ENCODE measurements around the gene PMM1.

PMM1 gene

DNA sequence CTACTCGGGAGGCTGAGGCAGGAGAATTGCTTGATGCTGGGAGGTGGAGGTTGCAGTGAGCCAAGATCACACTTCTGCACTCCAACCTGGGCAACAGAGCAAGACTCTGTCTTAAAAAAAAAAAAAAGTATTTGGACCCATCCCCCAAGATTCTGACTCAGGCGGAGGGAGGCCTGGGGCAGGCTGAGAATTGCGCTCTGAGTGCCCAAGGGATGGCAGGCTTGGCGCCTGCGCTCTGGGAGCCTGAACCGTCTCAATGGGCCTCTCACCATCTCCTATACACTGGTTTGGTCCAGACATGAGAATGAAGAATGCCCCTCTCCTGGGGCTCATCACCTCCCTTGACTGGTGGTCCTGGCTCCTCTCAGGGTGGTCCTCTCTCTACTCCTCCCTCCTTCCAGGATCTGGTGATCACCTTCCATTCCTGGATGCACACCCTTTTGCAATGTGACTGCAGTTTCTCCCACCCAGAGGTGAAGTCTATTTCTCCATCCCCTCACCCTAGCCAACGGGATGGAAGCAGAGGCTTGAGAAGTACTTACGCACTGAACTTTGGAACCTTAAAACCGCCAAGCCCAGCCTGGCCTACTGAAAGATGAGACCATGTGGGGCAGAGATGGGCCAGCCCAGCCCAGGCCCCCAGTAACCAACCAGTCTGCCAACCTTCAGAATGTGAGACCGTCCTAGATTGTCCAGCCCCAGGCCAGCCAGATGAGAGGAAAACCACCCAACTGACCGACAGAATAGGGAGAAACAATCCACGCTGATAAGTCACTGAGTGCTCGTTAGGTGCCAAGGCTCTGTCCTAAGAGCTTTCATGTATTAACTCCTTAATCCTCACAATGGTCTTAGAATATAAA lies 50.3 kb downstream of the PMM1 start:
- peaks cover 4% of the 10 kb centered on the region for H3K4me1 ChIP-seq (ENCODE audit: control insufficient read depth, insufficient read depth, low read length, poor library complexity, severe bottlenecking)
- no peak overlapping the region for H3K27ac ChIP-seq (ENCODE audit: low read depth, low read length, severe bottlenecking)
- 94 to 95% methylated on average over 12 of the region's 13 CpGs for WGBS, 2 experiments (ENCODE audit: insufficient coverage in 2 of 2)
- H3K4me3 ChIP-seq (ENCODE audit: extremely low read depth, insufficient read depth, low read length, poor library complexity, severe bottlenecking) = no peak overlapping the region
- peaks cover 48% of the 10 kb centered on the region for H3K36me3 ChIP-seq (ENCODE audit: control insufficient read depth, insufficient read depth, low read length)
- H3K9me3 ChIP-seq (ENCODE audit: control insufficient read depth, low read length) = no peaks in the 10 kb centered on the region

DNA sequence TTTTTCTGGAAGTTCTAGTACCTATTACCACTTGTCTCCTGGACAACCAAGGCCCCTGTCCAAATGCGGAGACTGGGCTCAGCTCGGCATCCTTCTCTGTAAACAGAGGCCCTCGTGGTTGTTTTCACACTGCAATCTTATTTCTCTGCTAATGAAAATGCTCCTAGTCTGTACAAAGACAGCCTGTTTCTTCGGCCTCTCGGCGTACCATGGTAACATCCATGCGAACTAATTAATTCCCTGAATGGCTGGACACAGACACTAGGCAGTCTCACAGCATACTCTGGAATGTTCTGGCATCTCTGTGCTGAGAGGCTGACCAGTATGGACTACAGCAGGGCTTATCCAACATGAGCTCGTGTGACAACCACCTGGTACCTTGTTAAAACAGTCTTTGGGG lies 51.1 kb downstream of the PMM1 start:
- H3K4me3 ChIP-seq (ENCODE audit: extremely low read depth, insufficient read depth, low read length, poor library complexity, severe bottlenecking) = no peak overlapping the region
- H3K9me3 ChIP-seq (ENCODE audit: control insufficient read depth, low read length) = no peaks in the 10 kb centered on the region
- 93 to 98% methylated on average over 8 of the region's 8 CpGs for WGBS, 2 experiments (ENCODE audit: insufficient coverage in 2 of 2)
- peaks cover 56% of the 10 kb centered on the region for H3K36me3 ChIP-seq (ENCODE audit: control insufficient read depth, insufficient read depth, low read length)
- H3K4me1 ChIP-seq (ENCODE audit: control insufficient read depth, insufficient read depth, low read length, poor library complexity, severe bottlenecking) = peaks cover 4% of the 10 kb centered on the region
- H3K27ac ChIP-seq (ENCODE audit: low read depth, low read length, severe bottlenecking) = no peak overlapping the region

DNA sequence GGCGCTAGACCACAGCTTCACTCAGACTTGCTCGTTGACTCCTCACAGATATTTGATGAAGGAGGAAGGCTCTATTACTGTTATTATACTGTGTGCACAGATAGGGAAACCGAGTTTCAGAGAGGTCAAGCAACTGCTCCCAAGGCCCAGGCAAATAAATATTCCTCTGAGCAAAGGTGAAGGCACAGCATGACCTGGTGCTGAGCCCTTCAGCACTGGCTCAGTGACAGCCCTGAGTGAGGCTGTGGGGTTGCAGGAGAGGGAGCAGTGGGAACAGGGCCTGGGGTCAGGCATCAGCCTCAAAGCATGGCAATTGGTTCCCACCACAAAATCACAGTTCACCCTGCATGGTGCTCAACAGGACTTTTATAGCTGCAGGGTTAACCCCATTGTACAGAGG lies 52.4 kb downstream of the PMM1 start:
- no peak overlapping the region for H3K27ac ChIP-seq (ENCODE audit: low read depth, low read length, severe bottlenecking)
- no peaks in the 10 kb centered on the region for H3K9me3 ChIP-seq (ENCODE audit: control insufficient read depth, low read length)
- WGBS, 2 experiments (ENCODE audit: insufficient coverage in 2 of 2) = 69 to 90% methylated on average over 2 to 3 of the region's 3 CpGs
- peaks cover 63% of the 10 kb centered on the region for H3K36me3 ChIP-seq (ENCODE audit: control insufficient read depth, insufficient read depth, low read length)
- no peaks in the 10 kb centered on the region for H3K4me1 ChIP-seq (ENCODE audit: control insufficient read depth, insufficient read depth, low read length, poor library complexity, severe bottlenecking)
- H3K4me3 ChIP-seq (ENCODE audit: extremely low read depth, insufficient read depth, low read length, poor library complexity, severe bottlenecking) = no peak overlapping the region

DNA sequence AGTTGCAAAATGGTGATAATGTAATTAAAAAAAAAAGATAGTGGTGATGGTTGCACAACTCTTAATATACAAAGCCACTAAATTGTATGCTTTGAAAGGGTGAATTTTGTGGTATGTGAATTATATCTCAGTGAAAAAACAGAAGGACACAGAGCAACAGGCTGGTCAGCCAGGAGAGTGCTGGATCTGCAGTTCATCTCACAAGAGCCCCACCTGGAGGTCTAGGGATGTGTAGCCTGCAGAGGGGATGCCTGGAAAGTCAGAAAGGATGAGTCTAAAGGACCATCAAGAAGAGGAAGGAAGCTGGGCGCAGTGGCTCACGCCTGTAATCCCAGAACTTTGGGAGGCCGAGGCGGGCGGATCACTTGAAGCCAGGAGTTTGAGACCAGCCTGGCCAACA lies 54.4 kb downstream of the PMM1 start:
- peaks cover 74% of the 10 kb centered on the region for H3K36me3 ChIP-seq (ENCODE audit: control insufficient read depth, insufficient read depth, low read length)
- H3K4me3 ChIP-seq (ENCODE audit: extremely low read depth, insufficient read depth, low read length, poor library complexity, severe bottlenecking) = no peak overlapping the region
- 88 to 90% methylated on average over 2 to 4 of the region's 5 CpGs for WGBS, 2 experiments (ENCODE audit: insufficient coverage in 2 of 2)
- no peaks in the 10 kb centered on the region for H3K4me1 ChIP-seq (ENCODE audit: control insufficient read depth, insufficient read depth, low read length, poor library complexity, severe bottlenecking)
- H3K9me3 ChIP-seq (ENCODE audit: control insufficient read depth, low read length) = no peaks in the 10 kb centered on the region
- no peak overlapping the region for H3K27ac ChIP-seq (ENCODE audit: low read depth, low read length, severe bottlenecking)

DNA sequence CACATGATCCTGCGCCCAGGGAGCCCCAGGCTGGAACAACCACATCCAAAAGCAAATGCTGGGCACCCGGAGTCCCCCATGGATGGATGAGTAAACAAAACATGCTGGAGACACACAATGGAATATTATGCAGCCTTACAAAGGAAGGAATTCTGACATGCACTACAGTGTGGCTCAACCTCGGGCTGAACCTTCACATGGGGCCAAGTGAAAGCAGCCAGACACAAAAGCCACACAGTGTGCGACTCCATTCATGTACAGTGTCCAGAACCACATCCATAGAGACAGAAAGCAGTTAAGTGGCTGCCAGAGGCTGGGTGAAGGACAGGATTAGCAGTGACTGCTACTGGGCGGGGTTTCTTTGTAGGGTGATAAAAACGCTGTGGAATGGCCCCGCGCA lies 55.4 kb downstream of the PMM1 start:
- H3K36me3 ChIP-seq (ENCODE audit: control insufficient read depth, insufficient read depth, low read length) = peaks cover 74% of the 10 kb centered on the region
- WGBS, 2 experiments (ENCODE audit: insufficient coverage in 2 of 2) = 96 to 97% methylated on average over 7 of the region's 8 CpGs
- no peak overlapping the region for H3K27ac ChIP-seq (ENCODE audit: low read depth, low read length, severe bottlenecking)
- no peaks in the 10 kb centered on the region for H3K4me1 ChIP-seq (ENCODE audit: control insufficient read depth, insufficient read depth, low read length, poor library complexity, severe bottlenecking)
- no peaks in the 10 kb centered on the region for H3K9me3 ChIP-seq (ENCODE audit: control insufficient read depth, low read length)
- no peak overlapping the region for H3K4me3 ChIP-seq (ENCODE audit: extremely low read depth, insufficient read depth, low read length, poor library complexity, severe bottlenecking)

DNA sequence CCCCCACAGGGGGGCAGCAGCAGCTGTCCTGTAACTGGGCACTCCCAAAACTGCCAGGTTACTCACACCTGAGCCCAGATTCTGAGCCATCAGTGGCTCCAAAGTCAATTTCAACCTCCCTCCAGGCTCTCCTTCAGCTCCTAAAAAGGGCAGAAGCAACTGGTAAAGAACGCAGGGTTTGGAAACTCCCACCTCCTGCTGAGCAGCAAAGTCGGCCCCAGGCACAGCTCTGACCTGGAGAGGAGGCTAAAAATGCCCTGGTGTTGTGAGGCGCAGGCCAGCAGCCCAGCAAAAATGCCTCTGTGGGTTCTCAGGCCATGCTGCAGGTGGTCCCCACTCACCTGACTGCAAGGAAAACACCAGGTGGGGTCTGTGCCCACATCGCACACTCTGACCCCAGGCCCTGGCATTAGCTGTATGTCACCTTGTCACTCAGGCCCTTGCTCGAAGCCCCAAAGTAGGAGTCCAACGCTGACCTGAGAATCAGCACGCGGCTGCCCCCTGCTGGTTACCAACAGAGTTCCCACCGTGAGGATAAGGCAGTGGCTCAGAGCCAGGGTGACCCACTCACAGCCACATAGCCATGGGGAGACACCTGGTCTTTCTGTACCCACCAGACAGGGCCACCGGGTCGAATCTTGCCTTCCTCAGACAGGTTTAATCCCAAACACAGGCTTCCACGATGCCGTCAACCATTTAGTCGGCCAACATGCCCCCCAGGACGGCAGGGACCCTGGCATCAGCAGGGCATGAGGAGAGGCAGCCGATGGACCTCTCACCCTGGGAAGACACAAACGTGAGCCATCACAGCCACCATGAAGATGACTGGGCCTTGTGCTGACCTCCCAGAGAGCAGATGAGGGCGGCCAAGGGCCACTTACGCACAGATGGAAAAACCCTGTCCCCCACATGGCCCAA lies 56.5 kb downstream of the PMM1 start:
- Histone ChIP-seq H3K27ac (ENCODE audit: low read depth, low read length, severe bottlenecking) (no peak overlapping the region), H3K4me3 (ENCODE audit: extremely low read depth, insufficient read depth, low read length, poor library complexity, severe bottlenecking) (no peak overlapping the region), H3K4me1 (ENCODE audit: control insufficient read depth, insufficient read depth, low read length, poor library complexity, severe bottlenecking) (no peaks in the 10 kb centered on the region), H3K36me3 (ENCODE audit: control insufficient read depth, insufficient read depth, low read length) (peaks cover 68% of the 10 kb centered on the region), H3K9me3 (ENCODE audit: control insufficient read depth, low read length) (no peaks in the 10 kb centered on the region)
- 60 to 66% methylated on average over 19 of the region's 19 CpGs for WGBS, 2 experiments (ENCODE audit: insufficient coverage in 2 of 2)

DNA sequence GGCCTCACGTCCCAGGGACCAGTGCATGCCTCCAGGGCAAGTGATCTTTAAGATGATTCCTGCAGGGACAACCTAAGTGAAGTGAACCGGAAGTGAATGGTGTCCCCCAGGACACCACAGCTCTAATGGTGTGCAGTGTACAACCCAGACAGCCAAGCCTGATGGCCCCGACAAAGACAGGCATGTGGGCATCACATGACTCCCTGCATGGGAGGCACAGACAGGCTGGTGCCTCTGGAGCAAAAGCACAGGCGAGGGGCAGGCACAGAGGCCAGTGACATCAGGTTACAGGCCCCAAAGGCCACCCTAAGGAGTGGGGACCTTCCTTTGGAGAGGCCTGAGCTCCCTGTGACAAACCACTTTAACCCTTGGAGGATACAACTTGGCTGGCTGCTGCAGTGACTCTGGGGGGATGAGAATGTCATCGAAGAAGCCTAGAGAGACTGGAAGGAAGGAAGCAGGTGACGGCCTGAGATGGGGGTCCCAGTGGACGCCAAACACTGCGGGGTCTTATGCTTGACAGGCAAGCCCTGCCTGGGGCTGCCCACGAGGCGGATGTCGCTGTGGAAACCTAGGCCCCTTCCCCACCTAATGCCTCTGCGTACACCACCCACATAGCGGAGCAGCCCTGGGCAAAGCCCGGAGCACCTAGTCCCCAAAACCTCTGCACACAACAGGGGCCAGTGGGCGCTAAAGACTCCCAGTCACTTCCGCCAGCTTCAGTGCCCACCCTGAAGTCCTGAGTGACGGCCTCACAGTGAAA lies 57.7 kb downstream of the PMM1 start:
- peaks cover 71% of the 10 kb centered on the region for H3K36me3 ChIP-seq (ENCODE audit: control insufficient read depth, insufficient read depth, low read length)
- H3K9me3 ChIP-seq (ENCODE audit: control insufficient read depth, low read length) = no peaks in the 10 kb centered on the region
- H3K4me3 ChIP-seq (ENCODE audit: extremely low read depth, insufficient read depth, low read length, poor library complexity, severe bottlenecking) = no peak overlapping the region
- H3K4me1 ChIP-seq (ENCODE audit: control insufficient read depth, insufficient read depth, low read length, poor library complexity, severe bottlenecking) = no peaks in the 10 kb centered on the region
- H3K27ac ChIP-seq (ENCODE audit: low read depth, low read length, severe bottlenecking) = no peak overlapping the region
- WGBS, 2 experiments (ENCODE audit: insufficient coverage in 2 of 2) = 94 to 95% methylated on average over 14 to 17 of the region's 17 CpGs

DNA sequence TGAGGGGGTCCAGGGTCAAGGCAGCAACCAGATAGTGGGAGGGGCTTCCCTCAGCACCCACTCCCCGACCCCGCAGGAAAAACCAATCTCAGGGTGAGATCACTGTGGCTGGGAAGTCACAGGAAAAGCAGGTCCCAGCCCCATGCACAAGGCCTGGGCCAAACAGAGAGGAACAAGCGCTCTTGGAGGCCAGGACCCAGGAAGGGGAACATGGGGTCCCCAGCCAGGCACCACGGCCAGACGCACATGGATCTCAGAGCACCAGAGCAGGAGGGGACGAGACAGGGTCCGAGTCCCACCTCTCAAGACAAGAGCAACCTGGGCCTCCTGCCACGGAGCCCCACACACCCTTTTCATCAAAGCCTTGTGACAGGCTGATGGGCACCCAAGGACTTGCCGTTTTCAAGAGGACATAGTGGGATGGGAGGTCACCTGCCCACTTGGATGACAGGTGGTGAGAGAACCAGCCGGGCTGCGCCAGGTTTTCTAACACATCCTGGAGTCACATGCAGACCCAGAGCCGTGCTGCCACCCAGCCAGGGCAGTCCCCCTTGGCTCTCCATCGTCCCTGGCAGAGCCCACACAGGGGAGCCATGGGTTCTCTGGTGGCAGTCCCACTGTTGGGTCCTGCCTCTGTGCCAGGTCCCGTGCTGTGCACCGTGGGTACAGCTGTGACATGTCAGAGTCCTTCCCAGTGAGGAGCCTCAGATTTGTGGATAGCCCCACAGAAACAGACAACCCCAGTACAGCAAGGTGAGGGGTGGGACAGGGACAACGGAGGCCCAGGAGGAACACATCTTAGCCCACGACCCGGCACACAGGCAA lies 58.5 kb downstream of the PMM1 start:
- peaks cover 75% of the 10 kb centered on the region for H3K36me3 ChIP-seq (ENCODE audit: control insufficient read depth, insufficient read depth, low read length)
- no peaks in the 10 kb centered on the region for H3K4me1 ChIP-seq (ENCODE audit: control insufficient read depth, insufficient read depth, low read length, poor library complexity, severe bottlenecking)
- 94 to 97% methylated on average over 10 to 15 of the region's 18 CpGs for WGBS, 2 experiments (ENCODE audit: insufficient coverage in 2 of 2)
- no peak overlapping the region for H3K27ac ChIP-seq (ENCODE audit: low read depth, low read length, severe bottlenecking)
- no peaks in the 10 kb centered on the region for H3K9me3 ChIP-seq (ENCODE audit: control insufficient read depth, low read length)
- no peak overlapping the region for H3K4me3 ChIP-seq (ENCODE audit: extremely low read depth, insufficient read depth, low read length, poor library complexity, severe bottlenecking)

DNA sequence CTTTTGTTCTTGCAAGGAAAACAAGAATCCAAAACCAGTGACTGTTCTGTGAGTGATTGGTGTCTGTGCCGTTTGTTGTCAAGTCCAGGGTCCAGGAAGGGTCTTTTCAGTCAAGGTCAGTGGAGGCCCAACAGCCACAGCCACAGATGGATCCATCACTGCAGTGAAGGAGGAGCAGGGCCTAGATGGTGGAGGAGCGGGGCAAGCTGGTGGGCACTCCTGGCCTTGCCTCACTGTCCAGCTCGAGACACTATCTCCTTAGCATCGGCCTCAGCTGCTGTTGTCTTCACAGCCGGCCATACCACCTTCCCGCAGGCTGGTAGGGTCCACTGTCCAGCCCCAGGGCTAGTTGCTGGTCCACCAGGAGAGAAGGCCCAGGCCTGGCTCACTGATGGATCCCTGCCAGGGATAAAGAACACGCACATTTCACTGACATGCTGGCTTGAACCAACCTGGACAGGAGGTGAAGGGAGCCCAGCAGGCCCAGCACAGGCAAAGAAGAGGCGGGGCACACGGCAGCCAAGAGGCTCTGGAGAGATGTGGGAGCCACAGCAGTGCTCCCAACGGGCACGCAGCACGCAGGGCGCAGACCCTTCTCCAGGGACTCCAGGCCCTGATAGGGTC lies 60.6 kb downstream of the PMM1 start:
- H3K4me3 ChIP-seq (ENCODE audit: extremely low read depth, insufficient read depth, low read length, poor library complexity, severe bottlenecking) = no peak overlapping the region
- WGBS, 2 experiments (ENCODE audit: insufficient coverage in 2 of 2) = 93 to 97% methylated on average over 13 of the region's 13 CpGs
- H3K36me3 ChIP-seq (ENCODE audit: control insufficient read depth, insufficient read depth, low read length) = peaks cover 84% of the 10 kb centered on the region
- no peaks in the 10 kb centered on the region for H3K9me3 ChIP-seq (ENCODE audit: control insufficient read depth, low read length)
- H3K4me1 ChIP-seq (ENCODE audit: control insufficient read depth, insufficient read depth, low read length, poor library complexity, severe bottlenecking) = no peaks in the 10 kb centered on the region
- no peak overlapping the region for H3K27ac ChIP-seq (ENCODE audit: low read depth, low read length, severe bottlenecking)
